AG04450 (cell line): ENCODE results near the gene GSTM1. TPM values are rescaled to one million over a fixed set of nuclear protein-coding genes. Genes with fewer than 3 reads are reported as not detected.

Source experiments
- CTCF ChIA-PET: fragments of 300-600, 350-600 bp; formaldehyde crosslinking; extraction: SDS; loops from one replicate; lab custom pipeline; 2022; ENCODE audit warnings: antibody characterized with exemption, inconsistent platforms; lab: Charles Lee
- POLR2A ChIA-PET: fragments of 350-600 bp; formaldehyde crosslinking; extraction: SDS; loops from one replicate; lab custom pipeline; 2021; ENCODE audit warnings: antibody characterized with exemption, inconsistent platforms; lab: Yijun Ruan, JAX
- DNase-seq: peaks from one replicate; pipeline ENCODE4 v3.0.0-alpha.2; 2011; ENCODE audit warnings: low read depth, low spot score
- H3K27ac ChIP-seq: one replicate; pipeline ENCODE4 v1.5.1; 2012; ENCODE audit warnings: low read depth, low read length, control low read depth
- H3K27me3 ChIP-seq: one replicate; pipeline ENCODE4 v1.6.0; 2012; ENCODE audit warnings: low read length; ENCODE audit not compliant: control insufficient read depth, insufficient read depth
- H3K4me3 ChIP-seq: 2 replicates; pipeline ENCODE4 v1.5.1; 2011; ENCODE audit warnings: mild to moderate bottlenecking, low read depth, low read length, control low read depth
- H3K9me3 ChIP-seq: 2 replicates; pipeline ENCODE4 v1.5.1; 2012; ENCODE audit warnings: low read length; ENCODE audit not compliant: control insufficient read depth, insufficient read depth
- CTCF ChIP-seq: IDR thresholded peaks from 2 replicates; pipeline ENCODE4 v1.5.1; 2011; ENCODE audit warnings: low read depth, low read length, control low read depth, inconsistent platforms
- polyA plus RNA-seq: library from polyadenylated mRNA; depleted of rRNA; stranded (reverse); fragments of >200 nt; gene quantifications from 2 replicates; pipeline ENCODE4 v1.2.3, GENCODE V29; 2011

GSTM1 gene
- polyA plus RNA-seq, 1 experiment, result 1.6 TPM

- DNase-seq, result no peak
- Histone ChIP-seq H3K27ac (no peak overlapping the region), H3K4me3 (no peak overlapping the region), H3K27me3 (no peaks in the 10 kb centered on the region), H3K9me3 (no peaks in the 10 kb centered on the region; the same call in 1 of the 2 replicates)
- ChIA-PET CTCF (interaction anchor here (0.6 to 10.9 kb wide), 6 partner anchors 24 to 368 kb away, joined by 3 to 365 read pairs (median 6); no protein-coding TSS in a partner anchor), POLR2A (interaction anchor here (0.7 kb wide), 1 partner anchor 508 kb away, joined by 3 read pairs; no protein-coding TSS in a partner anchor)
- TF ChIP-seq CTCF, result no peak
Measured at GRCh38 chr1:109644670-109645069, 42.9 kb upstream of the GSTM1 start.

- H3K27me3 ChIP-seq, result no peaks in the 10 kb centered on the region
- TF ChIP-seq CTCF, result 0 out of 2 replicates have a peak, but pooled peaks have one; percentile 16
- ChIA-PET CTCF (interaction anchor here (0.8 to 5.1 kb wide), 14 partner anchors 8 to 380 kb away, joined by 3 to 102 read pairs (median 4); partner anchors contain the start of genes AHCYL1 and GNAI3), POLR2A (interaction anchor here (0.9 kb wide), 1 partner anchor 9 kb away, joined by 3 read pairs; no protein-coding TSS in a partner anchor)
- DNase-seq, result no peak
- no peak overlapping the region for H3K27ac ChIP-seq
- H3K4me3 ChIP-seq, result no peak overlapping the region
- no peaks in the 10 kb centered on the region; the same call in 1 of the 2 replicates for H3K9me3 ChIP-seq
Measured at GRCh38 chr1:109649491-109649914, 38.1 kb upstream of the GSTM1 start.

GRCh38 chr1:109650609-109651008 is 37.0 kb upstream of the GSTM1 start:
- no peak overlapping the region for H3K4me3 ChIP-seq
- TF ChIP-seq CTCF, result no peak
- H3K9me3 ChIP-seq, result no peaks in the 10 kb centered on the region; the same call in 1 of the 2 replicates
- no peak overlapping the region for H3K27ac ChIP-seq
- ChIA-PET POLR2A (interaction anchor here (0.8 kb wide), 1 partner anchor 102 kb away, joined by 4 read pairs; the partner anchor contains the start of gene GNAI3), CTCF (interaction anchor here (1.1 to 5.1 kb wide), 12 partner anchors 12 to 379 kb away, joined by 3 to 102 read pairs (median 6); partner anchors contain the start of gene AHCYL1)
- no peaks in the 10 kb centered on the region for H3K27me3 ChIP-seq
- DNase-seq, result no peak

- no peak for DNase-seq
- no peaks in the 10 kb centered on the region; the same call in 1 of the 2 replicates for H3K9me3 ChIP-seq
- H3K4me3 ChIP-seq, result no peak overlapping the region
- no peak for TF ChIP-seq CTCF
- no peak overlapping the region for H3K27ac ChIP-seq
- CTCF ChIA-PET, result interaction anchor here (0.8 to 5.1 kb wide), 6 partner anchors 9 to 332 kb away, joined by 3 to 102 read pairs (median 7); partner anchors contain the start of gene AHCYL1
- no peaks in the 10 kb centered on the region for H3K27me3 ChIP-seq
- POLR2A ChIA-PET, result no interaction called here
Measured at GRCh38 chr1:109652402-109652801, 35.2 kb upstream of the GSTM1 start.

- Histone ChIP-seq H3K27me3 (no peaks in the 10 kb centered on the region), H3K27ac (no peak overlapping the region), H3K4me3 (no peak overlapping the region), H3K9me3 (no peaks in the 10 kb centered on the region; the same call in 1 of the 2 replicates)
- no peak for DNase-seq
- ChIA-PET POLR2A (no interaction called here), CTCF (interaction anchor here (0.9 to 5.1 kb wide), 4 partner anchors 10 to 331 kb away, joined by 3 to 102 read pairs (median 14); partner anchors contain the start of gene AHCYL1)
- TF ChIP-seq CTCF, result no peak
Measured at GRCh38 chr1:109653306-109653705, 34.3 kb upstream of the GSTM1 start.
